ENCODE measurements around the gene ADGRD2. TPM values are rescaled to one million over a fixed set of nuclear protein-coding genes. Genes with fewer than 3 reads are reported as not detected.

The ADGRD2 gene
- polyA plus RNA-seq, 3 donors = not detected

DNA sequence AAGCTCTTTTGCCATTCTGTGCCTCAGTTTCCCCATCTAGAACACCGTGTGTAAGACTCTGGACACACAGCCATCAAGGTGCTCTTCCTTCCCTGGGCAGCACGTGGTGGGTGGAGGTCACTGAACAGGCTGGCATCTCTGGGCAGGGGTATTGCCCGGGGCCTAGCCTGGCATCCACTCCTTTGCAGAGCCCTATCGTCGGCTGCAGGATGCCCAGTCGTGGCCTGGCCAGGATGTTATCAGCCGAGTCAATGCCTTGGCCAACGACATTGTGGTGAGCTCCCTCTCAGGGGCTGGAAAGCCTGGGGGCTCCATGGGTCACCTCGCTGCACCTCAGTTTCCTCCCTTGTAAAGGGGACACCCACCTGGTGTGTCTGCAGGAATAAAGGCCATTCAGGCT lies 4.0 kb downstream of the ADGRD2 start:
- 89% methylated on average over 9 of the region's 9 CpGs for WGBS (ENCODE audit: insufficient coverage)
- H3K4me1 Mint-ChIP-seq = peaks cover 7% of the 10 kb centered on the region
- Histone ChIP-seq H3K27me3 (ENCODE audit: control insufficient read depth in 2 of 2, insufficient read depth in 2 of 2, low read length in 2 of 2) (peaks cover 18 to 36% of the 10 kb centered on the region in 2 donors), H3K79me2 (ENCODE audit: insufficient read depth, low read length) (no peaks in the 10 kb centered on the region), H3K4me3 (replicated peaks in 1 of 3; ENCODE audit: low read depth in 2 of 3, low read length in 3 of 3) (no peak overlapping the region), H3K4me2 (replicated peaks; ENCODE audit: extremely low read depth, low read length, poor library complexity, severe bottlenecking) (no peak overlapping the region), H3K36me3 (replicated peaks in 1 of 2; ENCODE audit: control insufficient read depth in 1 of 2, insufficient read depth in 2 of 2, low read length in 2 of 2) (no peaks in the 10 kb centered on the region), H3K4me1 (ENCODE audit: control insufficient read depth in 1 of 2, insufficient read depth in 2 of 2, low read length in 2 of 2) (peaks cover 0 to 7% of the 10 kb centered on the region in 2 donors), H2AFZ (ENCODE audit: insufficient read depth, low read depth, low read length, poor library complexity, severe bottlenecking) (no peak overlapping the region), H4K20me1 (ENCODE audit: insufficient read depth, low read length) (no peaks in the 10 kb centered on the region), H3K9me3 (replicated peaks in 1 of 2; ENCODE audit: control insufficient read depth in 1 of 2, insufficient read depth in 1 of 2, low read length in 2 of 2) (peaks cover 0 to 6% of the 10 kb centered on the region in 2 donors), H3K9ac (ENCODE audit: insufficient read depth, low read length, poor library complexity, severe bottlenecking) (no peak overlapping the region), H3K27ac (ENCODE audit: low read depth in 1 of 2, low read length in 2 of 2) (no peak overlapping the region)
- TF ChIP-seq, protein P1, sequence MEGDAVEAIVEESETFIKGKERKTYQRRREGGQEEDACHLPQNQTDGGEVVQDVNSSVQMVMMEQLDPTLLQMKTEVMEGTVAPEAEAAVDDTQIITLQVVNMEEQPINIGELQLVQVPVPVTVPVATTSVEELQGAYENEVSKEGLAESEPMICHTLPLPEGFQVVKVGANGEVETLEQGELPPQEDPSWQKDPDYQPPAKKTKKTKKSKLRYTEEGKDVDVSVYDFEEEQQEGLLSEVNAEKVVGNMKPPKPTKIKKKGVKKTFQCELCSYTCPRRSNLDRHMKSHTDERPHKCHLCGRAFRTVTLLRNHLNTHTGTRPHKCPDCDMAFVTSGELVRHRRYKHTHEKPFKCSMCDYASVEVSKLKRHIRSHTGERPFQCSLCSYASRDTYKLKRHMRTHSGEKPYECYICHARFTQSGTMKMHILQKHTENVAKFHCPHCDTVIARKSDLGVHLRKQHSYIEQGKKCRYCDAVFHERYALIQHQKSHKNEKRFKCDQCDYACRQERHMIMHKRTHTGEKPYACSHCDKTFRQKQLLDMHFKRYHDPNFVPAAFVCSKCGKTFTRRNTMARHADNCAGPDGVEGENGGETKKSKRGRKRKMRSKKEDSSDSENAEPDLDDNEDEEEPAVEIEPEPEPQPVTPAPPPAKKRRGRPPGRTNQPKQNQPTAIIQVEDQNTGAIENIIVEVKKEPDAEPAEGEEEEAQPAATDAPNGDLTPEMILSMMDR (IDR thresholded peaks at IDR 0.05) = no peak
- peaks cover 0 to 10% (median 0%) of the 10 kb centered on the region in 7 donors for H3K9me3 Mint-ChIP-seq
- DNase-seq = no peak
- H3K4me3 Mint-ChIP-seq = no peak overlapping the region
- H3K27ac Mint-ChIP-seq = no peak overlapping the region
- no peaks in the 10 kb centered on the region for H3K36me3 Mint-ChIP-seq
- H3K27me3 Mint-ChIP-seq (ENCODE audit: low read depth in 3 of 3) = peaks cover 37 to 55% (median 51%) of the 10 kb centered on the region in 3 donors
- intact Hi-C loops (cut with micrococcal nuclease) = no loop called here

DNA sequence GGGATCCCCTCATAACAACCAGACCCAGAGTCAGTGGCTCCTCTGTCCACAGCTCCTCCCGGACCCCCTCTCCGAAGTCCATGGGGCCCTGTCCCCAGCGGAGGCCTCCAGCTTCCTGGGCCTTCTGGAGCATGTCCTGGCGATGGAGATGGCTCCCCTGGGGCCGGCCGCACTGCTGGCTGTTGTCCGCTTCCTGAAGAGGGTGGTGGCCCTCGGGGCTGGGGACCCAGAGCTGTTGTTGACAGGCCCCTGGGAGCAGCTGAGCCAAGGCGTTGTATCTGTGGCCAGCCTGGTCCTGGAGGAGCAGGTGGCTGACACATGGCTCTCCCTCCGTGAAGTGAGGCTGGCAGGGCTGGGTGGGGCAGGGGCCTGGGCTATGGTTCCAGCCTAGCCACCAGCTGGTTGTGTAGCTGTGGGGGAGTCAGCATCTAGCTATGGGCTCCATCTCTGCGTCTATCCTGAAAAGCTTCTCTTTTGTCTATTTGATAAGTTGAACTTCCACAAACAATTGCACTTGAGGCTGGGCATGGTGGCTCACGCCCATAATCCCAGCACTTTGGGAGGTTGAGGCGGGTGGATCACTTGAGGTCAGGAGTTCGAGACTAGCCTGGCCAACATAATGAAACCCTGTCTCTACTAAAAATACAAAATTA lies 4.7 kb downstream of the ADGRD2 start:
- no peaks in the 10 kb centered on the region for H3K79me2 ChIP-seq (ENCODE audit: insufficient read depth, low read length)
- H3K4me2 ChIP-seq (replicated peaks; ENCODE audit: extremely low read depth, low read length, poor library complexity, severe bottlenecking) = no peak overlapping the region
- peaks cover 0 to 7% (median 0%) of the 10 kb centered on the region in 7 donors for H3K9me3 Mint-ChIP-seq

More for the DNA sequence above, 4.7 kb downstream of the ADGRD2 start:
- peaks cover 0 to 6% of the 10 kb centered on the region in 2 donors for H3K9me3 ChIP-seq (replicated peaks in 1 of 2; ENCODE audit: control insufficient read depth in 1 of 2, insufficient read depth in 1 of 2, low read length in 2 of 2)
- DNase-seq = no peak
- Mint-ChIP-seq H3K27me3 (ENCODE audit: low read depth in 3 of 3) (peaks cover 33 to 50% (median 45%) of the 10 kb centered on the region in 3 donors), H3K36me3 (no peaks in the 10 kb centered on the region), H3K4me3 (no peak overlapping the region), H3K27ac (peak overlapping the region in 1 of 7 donors; percentile 3), H3K4me1 (peaks cover 7% of the 10 kb centered on the region)
- TF ChIP-seq, protein P1 (IDR thresholded peaks at IDR 0.05) = no peak
- no peak overlapping the region for H2AFZ ChIP-seq (ENCODE audit: insufficient read depth, low read depth, low read length, poor library complexity, severe bottlenecking)
- H3K36me3 ChIP-seq (replicated peaks in 1 of 2; ENCODE audit: control insufficient read depth in 1 of 2, insufficient read depth in 2 of 2, low read length in 2 of 2) = no peaks in the 10 kb centered on the region
- 96% methylated on average over 9 of the region's 14 CpGs for WGBS (ENCODE audit: insufficient coverage)
- H3K4me3 ChIP-seq (replicated peaks in 1 of 3; ENCODE audit: low read depth in 2 of 3, low read length in 3 of 3) = no peak overlapping the region
- H3K4me1 ChIP-seq (ENCODE audit: control insufficient read depth in 1 of 2, insufficient read depth in 2 of 2, low read length in 2 of 2) = peaks cover 0 to 7% of the 10 kb centered on the region in 2 donors
- no peak overlapping the region for H3K9ac ChIP-seq (ENCODE audit: insufficient read depth, low read length, poor library complexity, severe bottlenecking)
- peaks cover 16 to 30% of the 10 kb centered on the region in 2 donors for H3K27me3 ChIP-seq (ENCODE audit: control insufficient read depth in 2 of 2, insufficient read depth in 2 of 2, low read length in 2 of 2)
- H4K20me1 ChIP-seq (ENCODE audit: insufficient read depth, low read length) = no peaks in the 10 kb centered on the region
- intact Hi-C loops (cut with micrococcal nuclease) = no loop called here
- H3K27ac ChIP-seq (ENCODE audit: low read depth in 1 of 2, low read length in 2 of 2) = no peak overlapping the region

Data from CD14-positive monocyte (primary cell).